Stimulated activated CD8-positive, alpha-beta memory T cell treated with anti-CD3 and anti-CD28 coated beads, Interleukin-4, amount 100 ng/mL, for 4 hours (primary cell): ENCODE results near the gene TMEM130.
"Not testable (repeated sequence)": the region's sequence is repeated elsewhere in the genome, so short reads cannot be mapped to it uniquely, and the experiment has no call there.

ENCODE experiments used
- DNase-seq, 2 donors: peaks; one replicate each; pipeline ENCODE4 v3.0.0-alpha.2; 2020; ENCODE audit warnings: low read depth in 2 of 2, low spot score in 1 of 2

Gene TMEM130

GRCh38 chr7:98877692-98878364, 8.0 kb upstream of the TMEM130 start:
- no peak for DNase-seq

- DNase-seq: no peak
Measured at GRCh38 chr7:98877146-98877545, 7.3 kb upstream of the TMEM130 start.

GRCh38 chr7:98875501-98875900, 5.7 kb upstream of the TMEM130 start:
- DNase-seq: no peak

GRCh38 chr7:98874942-98875341, 5.1 kb upstream of the TMEM130 start:
- no peak for DNase-seq

- DNase-seq: not testable (repeated sequence)
Measured at GRCh38 chr7:98873610-98874009, 3.8 kb upstream of the TMEM130 start.

- DNase-seq: no peak
Measured at GRCh38 chr7:98872328-98872924, 2.6 kb upstream of the TMEM130 start.

GRCh38 chr7:98870807-98871491, 1.1 kb upstream of the TMEM130 start:
- DNase-seq: no peak

GRCh38 chr7:98870121-98870651, 372 bp upstream of the TMEM130 start:
- DNase-seq: peak; percentile 54

- DNase-seq: no peak
Measured at GRCh38 chr7:98869027-98869596, 702 bp downstream of the TMEM130 start.

- DNase-seq: no peak
Measured at GRCh38 chr7:98868450-98868849, 1.4 kb downstream of the TMEM130 start.

- no peak for DNase-seq
Measured at GRCh38 chr7:98866765-98867164, 3.0 kb downstream of the TMEM130 start.

GRCh38 chr7:98866351-98866750, 3.5 kb downstream of the TMEM130 start:
- DNase-seq: no peak

- no peak for DNase-seq
Measured at GRCh38 chr7:98864731-98865453, 4.9 kb downstream of the TMEM130 start.

- DNase-seq: no peak
Measured at GRCh38 chr7:98863601-98864000, 6.2 kb downstream of the TMEM130 start.

- DNase-seq: no peak
Measured at GRCh38 chr7:98862716-98863420, 6.9 kb downstream of the TMEM130 start.

- DNase-seq: no peak
Measured at GRCh38 chr7:98862203-98862602, 7.6 kb downstream of the TMEM130 start.

- DNase-seq: no peak
Measured at GRCh38 chr7:98860071-98860470, 9.7 kb downstream of the TMEM130 start.

- no peak for DNase-seq
Measured at GRCh38 chr7:98855610-98856422, 14.0 kb downstream of the TMEM130 start.

GRCh38 chr7:98852826-98853225, 17.0 kb downstream of the TMEM130 start:
- DNase-seq: no peak

- no peak for DNase-seq
Measured at GRCh38 chr7:98848918-98849317, 20.9 kb downstream of the TMEM130 start.
